GM23248 (cell line): ENCODE data around the gene MIGA2. TPM values are rescaled to one million over a fixed set of nuclear protein-coding genes. Genes with fewer than 3 reads are reported as not detected.

Experiments
- DNase-seq: peaks from one replicate; pipeline ENCODE4 v3.0.0-alpha.2; 2015
- H2AFZ ChIP-seq: fragments of 200-600 bp; sonication (generic); 2 replicates; pipeline ENCODE4 v1.6.1; 2016; ENCODE audit warnings: antibody characterized with exemption
- H3F3A ChIP-seq: fragments of 200-600 bp; sonication (generic); 2 replicates; pipeline ENCODE4 v1.6.1; 2016; ENCODE audit warnings: mild to moderate bottlenecking, antibody characterized with exemption, mixed run types; ENCODE audit not compliant: insufficient read depth
- H3K27ac ChIP-seq: fragments of 200-600 bp; sonication (generic); 2 replicates; pipeline ENCODE4 v1.5.1; 2016; ENCODE audit warnings: mild to moderate bottlenecking
- H3K27me3 ChIP-seq: fragments of 200-600 bp; sonication (generic); replicated peaks from 2 replicates; pipeline ENCODE4 v1.6.1; 2016; ENCODE audit warnings: mild to moderate bottlenecking; ENCODE audit not compliant: insufficient read depth
- H3K36me3 ChIP-seq: fragments of 200-600 bp; sonication (generic); 2 replicates; pipeline ENCODE4 v1.6.1; 2016; ENCODE audit warnings: low read depth, mild to moderate bottlenecking
- H3K4me1 ChIP-seq: fragments of 200-600 bp; sonication (generic); 2 replicates; pipeline ENCODE4 v1.6.1; 2016; ENCODE audit warnings: mild to moderate bottlenecking; ENCODE audit not compliant: insufficient read depth
- H3K4me2 ChIP-seq: fragments of 200-600 bp; sonication (generic); one replicate; pipeline ENCODE4 v1.6.1; 2016; ENCODE audit warnings: mild to moderate bottlenecking; ENCODE audit not compliant: unreplicated experiment
- H3K4me3 ChIP-seq: fragments of 200-600 bp; sonication (generic); 2 replicates; pipeline ENCODE4 v1.5.1; 2016; ENCODE audit warnings: mild to moderate bottlenecking
- H3K79me2 ChIP-seq: fragments of 200-600 bp; sonication (generic); 2 replicates; pipeline ENCODE4 v1.6.1; 2016; ENCODE audit warnings: mild to moderate bottlenecking; ENCODE audit not compliant: insufficient read depth
- H3K9ac ChIP-seq: fragments of 200-600 bp; sonication (generic); 2 replicates; pipeline ENCODE4 v1.6.1; 2016; ENCODE audit warnings: mild to moderate bottlenecking
- H3K9me2 ChIP-seq: fragments of 200-600 bp; sonication (generic); 2 replicates; pipeline ENCODE4 v1.6.1; 2016; ENCODE audit warnings: mixed run types, mild to moderate bottlenecking, moderate library complexity; ENCODE audit not compliant: insufficient read depth
- H3K9me3 ChIP-seq: fragments of 200-600 bp; sonication (generic); one replicate; pipeline ENCODE4 v1.6.1; 2017; ENCODE audit warnings: low read depth
- H4K20me1 ChIP-seq: fragments of 200-600 bp; sonication (generic); 2 replicates; pipeline ENCODE4 v1.6.0; 2016; ENCODE audit not compliant: insufficient read depth
- EZH2 ChIP-seq: fragments of 200-600 bp; sonication (generic); IDR thresholded peaks from 2 replicates; pipeline ENCODE4 v1.6.1; 2018; ENCODE audit warnings: antibody characterized with exemption, mild to moderate bottlenecking; ENCODE audit not compliant: insufficient read depth, poor library complexity, severe bottlenecking
- EZH2phosphoT487 ChIP-seq: fragments of 200-600 bp; sonication (generic); IDR thresholded peaks from 2 replicates; pipeline ENCODE4 v1.6.1; 2018; ENCODE audit warnings: antibody characterized with exemption, moderate library complexity, mild to moderate bottlenecking, low read depth; ENCODE audit not compliant: insufficient read depth
- WGBS, 2 experiments: methylation state at CpG; one replicate each; pipeline ENCODE4 v1.1.6; 2015 to 2017; ENCODE audit warnings: low lambda C conversion rate in 2 of 2, low coverage in 1 of 2; ENCODE audit errors: missing lambda C conversion rate in 2 of 2; 5-methylcytosine and 5-hydroxymethylcytosine counted together
- in situ Hi-C: fragments of 300-500 bp; cut with MboI; formaldehyde crosslinking; loops from 2 replicates; pipeline ENCODE4 v1.15.0; 2020
- polyA plus RNA-seq: library from polyadenylated mRNA; unstranded; fragments of >200 nt; fragmentation: Nextera tagmentation; extraction: Ambion mirVana; gene quantifications from 2 replicates; pipeline ENCODE4 v1.2.1, GENCODE V29; 2016
- total RNA-seq: library from RNA; depleted of rRNA; stranded (reverse); fragments of >200 nt; shearing (Covaris generic); gene quantifications from 2 replicates; pipeline ENCODE4 v1.2.3, GENCODE V29; 2014; rRNA removed

The MIGA2 gene
- total and polyA plus RNA-seq, 2 experiments from 2014 or later: 12.4 to 35.1 TPM

DNA sequence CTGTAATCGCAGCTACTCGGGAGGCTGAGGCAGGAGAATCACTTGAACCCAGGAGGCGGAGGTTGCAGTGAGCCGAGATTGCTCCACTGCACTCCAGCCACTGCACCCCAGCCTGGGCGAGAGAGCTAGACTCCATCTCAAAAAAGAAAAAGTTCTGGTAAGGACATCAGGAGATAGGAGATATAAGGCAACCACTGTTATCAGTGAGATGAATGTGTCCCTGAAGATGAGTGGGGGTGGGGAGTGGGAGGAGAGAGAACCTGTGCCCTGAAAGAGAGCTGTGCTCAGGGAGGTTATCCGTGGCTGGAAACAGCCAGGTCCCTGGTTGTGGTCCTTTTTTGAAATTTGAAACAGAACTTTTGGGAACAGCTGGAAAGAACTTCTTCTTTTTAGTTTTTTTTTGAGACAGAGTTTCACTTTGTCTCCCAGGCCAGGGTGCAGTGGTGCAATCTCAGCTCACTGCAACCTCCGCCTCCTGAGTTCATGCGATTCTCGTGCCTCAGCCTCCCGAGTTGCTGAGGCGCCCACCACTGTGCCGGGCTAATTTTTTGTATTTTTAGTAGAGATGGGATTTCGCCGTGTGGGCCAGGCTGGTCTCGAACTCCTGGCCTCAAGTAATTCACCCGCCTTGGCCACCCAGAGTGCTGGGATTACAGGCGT lies 77.3 kb downstream of the MIGA2 start:
- Histone ChIP-seq H3K36me3 (no peaks in the 10 kb centered on the region), H3K27me3 (no peaks in the 10 kb centered on the region), H3K79me2 (peaks cover 79% of the 10 kb centered on the region), H4K20me1 (no peaks in the 10 kb centered on the region; the same call in 1 of the 2 replicates), H3F3A (peaks cover 10% of the 10 kb centered on the region; the same call in 1 of the 2 replicates), H3K4me3 (no peak overlapping the region), H3K4me1 (peaks cover 6% of the 10 kb centered on the region), H2AFZ (no peak overlapping the region), H3K9me3 (no peaks in the 10 kb centered on the region), H3K4me2 (no peak overlapping the region), H3K27ac (no peak overlapping the region), H3K9ac (no peak overlapping the region), H3K9me2 (no peaks in the 10 kb centered on the region)
- in situ Hi-C loops: no loop called here
- WGBS, 2 experiments: 96 to 97% methylated on average over 17 of the region's 17 CpGs
- TF ChIP-seq EZH2phosphoT487 (no peak), EZH2 (no peak)
- no peak for DNase-seq

DNA sequence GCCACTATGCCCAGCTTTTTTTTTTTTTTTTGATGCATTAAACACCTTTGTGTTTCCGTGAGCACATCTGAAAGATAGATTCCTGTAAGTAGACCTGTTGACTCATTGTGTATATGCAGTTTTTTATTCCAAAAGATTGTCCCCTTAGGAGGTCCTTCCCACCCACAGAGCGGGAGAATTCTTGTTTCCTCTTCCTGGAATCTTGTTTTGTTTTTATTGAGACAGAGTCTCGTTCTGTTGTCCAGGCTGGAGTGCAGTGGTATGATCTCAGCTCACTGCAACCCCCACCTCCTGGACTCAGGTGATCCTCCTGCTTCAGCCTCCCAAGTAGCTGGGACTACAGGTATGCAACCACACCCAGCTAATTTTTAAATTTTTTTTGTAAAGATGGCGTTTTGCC lies 82.4 kb downstream of the MIGA2 start:
- peaks cover 67% of the 10 kb centered on the region for H3K79me2 ChIP-seq
- in situ Hi-C loops: no loop called here
- 73 to 77% methylated on average over 4 of the region's 4 CpGs for WGBS, 2 experiments

DNA sequence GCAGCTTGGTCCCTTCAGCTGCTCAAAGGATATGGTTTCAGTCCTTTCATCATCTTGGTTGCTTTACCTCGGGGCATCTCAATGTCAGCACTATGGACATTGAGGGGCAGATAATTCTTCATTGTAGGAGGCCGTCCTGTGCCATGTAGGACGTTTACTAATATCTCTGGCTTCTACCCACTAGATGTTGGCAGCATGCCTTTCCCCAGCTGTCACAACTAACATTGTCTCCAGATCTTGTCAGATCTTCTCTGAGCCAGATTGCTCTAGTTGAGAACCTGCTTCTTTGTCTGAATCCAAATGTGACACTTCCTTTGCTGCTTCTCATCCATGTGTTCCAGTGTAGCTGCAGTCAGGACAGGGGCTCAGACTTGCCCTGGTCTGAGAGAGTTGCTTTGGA lies 85.1 kb downstream of the MIGA2 start:
- H3K9ac ChIP-seq: peak overlapping the region; percentile 64
- TF ChIP-seq EZH2phosphoT487 (no peak), EZH2 (no peak)
- peaks cover 13% of the 10 kb centered on the region for H3K4me1 ChIP-seq
- peak; percentile 52 for DNase-seq
- no peak overlapping the region for H3K4me3 ChIP-seq
- H3F3A ChIP-seq: peaks cover 7% of the 10 kb centered on the region; the same call in 1 of the 2 replicates
- H3K27me3 ChIP-seq: no peaks in the 10 kb centered on the region
- peaks cover 42% of the 10 kb centered on the region for H3K79me2 ChIP-seq
- 59 to 66% methylated on average over 3 of the region's 3 CpGs for WGBS, 2 experiments
- peak overlapping the region; percentile 30; the same call in 1 of the 2 replicates for H3K27ac ChIP-seq
- no peak overlapping the region for H2AFZ ChIP-seq
- no peaks in the 10 kb centered on the region; the same call in 1 of the 2 replicates for H4K20me1 ChIP-seq
- no peaks in the 10 kb centered on the region for H3K9me2 ChIP-seq
- H3K36me3 ChIP-seq: no peaks in the 10 kb centered on the region; the same call in 1 of the 2 replicates
- H3K4me2 ChIP-seq: no peak overlapping the region
- H3K9me3 ChIP-seq: no peaks in the 10 kb centered on the region
- in situ Hi-C loops: no loop called here

More for the DNA sequence above, 82.4 kb downstream of the MIGA2 start:
- no peak for TF ChIP-seq EZH2
- no peak for TF ChIP-seq EZH2phosphoT487
- Histone ChIP-seq H3K27ac (no peak overlapping the region), H3K4me2 (no peak overlapping the region), H3K4me1 (peaks cover 5% of the 10 kb centered on the region; the same call in 1 of the 2 replicates), H4K20me1 (no peaks in the 10 kb centered on the region; the same call in 1 of the 2 replicates), H3K9me2 (no peaks in the 10 kb centered on the region), H3K27me3 (no peaks in the 10 kb centered on the region), H3F3A (peaks cover 13% of the 10 kb centered on the region; the same call in 1 of the 2 replicates), H3K4me3 (no peak overlapping the region), H3K9ac (no peak overlapping the region), H2AFZ (no peak overlapping the region), H3K36me3 (no peaks in the 10 kb centered on the region), H3K9me3 (no peaks in the 10 kb centered on the region)
- DNase-seq: no peak

Other genes starting within 250 kb of the MIGA2 start
- 15.7 and 17.3 TPM in 2 replicates for gene TBC1D13, start 249.4 kb upstream of the MIGA2 start, total RNA-seq
- gene TBC1D13, start 249.4 kb upstream of the MIGA2 start, polyA plus RNA-seq: 21.9 and 25.3 TPM in 2 replicates
- 11.6 and 26.7 TPM in 2 replicates for gene ENDOG, start 218.1 kb upstream of the MIGA2 start, total RNA-seq
- gene ENDOG, start 218.1 kb upstream of the MIGA2 start, polyA plus RNA-seq: 21.3 and 21.4 TPM in 2 replicates
- 15.9 and 53.0 TPM in 2 replicates for gene SPOUT1, start 206.8 kb upstream of the MIGA2 start, total RNA-seq
- gene SPOUT1, start 206.8 kb upstream of the MIGA2 start, polyA plus RNA-seq: 43.0 and 46.4 TPM in 2 replicates
- gene KYAT1, start 154.7 kb upstream of the MIGA2 start, total RNA-seq: 5.1 and 5.8 TPM in 2 replicates
- gene KYAT1, start 154.7 kb upstream of the MIGA2 start, polyA plus RNA-seq: 4.4 and 5.5 TPM in 2 replicates
- 35.2 and 37.9 TPM in 2 replicates for gene LRRC8A, start 154.5 kb upstream of the MIGA2 start, total RNA-seq
- gene LRRC8A, start 154.5 kb upstream of the MIGA2 start, polyA plus RNA-seq: 35.6 and 36.5 TPM in 2 replicates
- gene PHYHD1, start 115.6 kb upstream of the MIGA2 start, total RNA-seq: 4.4 and 4.7 TPM in 2 replicates
- 7.4 and 8.6 TPM in 2 replicates for gene PHYHD1, start 115.6 kb upstream of the MIGA2 start, polyA plus RNA-seq
- 31.1 and 36.1 TPM in 2 replicates for gene DOLK, start 89.0 kb upstream of the MIGA2 start, total RNA-seq
- 29.6 and 31.7 TPM in 2 replicates for gene DOLK, start 89.0 kb upstream of the MIGA2 start, polyA plus RNA-seq
- 45.9 and 57.0 TPM in 2 replicates for gene NUP188, start 88.9 kb upstream of the MIGA2 start, total RNA-seq
- 24.9 and 25.7 TPM in 2 replicates for gene NUP188, start 88.9 kb upstream of the MIGA2 start, polyA plus RNA-seq
- 57.3 and 84.9 TPM in 2 replicates for gene SH3GLB2, start 8.3 kb upstream of the MIGA2 start, total RNA-seq
- gene SH3GLB2, start 8.3 kb upstream of the MIGA2 start, polyA plus RNA-seq: 27.7 and 30.9 TPM in 2 replicates
- gene DOLPP1, start 44.5 kb downstream of the MIGA2 start, total RNA-seq: 11.5 and 11.6 TPM in 2 replicates
- 12.8 and 13.7 TPM in 2 replicates for gene DOLPP1, start 44.5 kb downstream of the MIGA2 start, polyA plus RNA-seq
- 51.5 and 55.4 TPM in 2 replicates for gene CRAT, start 74.2 kb downstream of the MIGA2 start, total RNA-seq
- gene CRAT, start 74.2 kb downstream of the MIGA2 start, polyA plus RNA-seq: 61.4 and 66.0 TPM in 2 replicates
- 96.9 and 113 TPM in 2 replicates for gene PTPA, start 74.8 kb downstream of the MIGA2 start, total RNA-seq
- 59.9 and 60.8 TPM in 2 replicates for gene PTPA, start 74.8 kb downstream of the MIGA2 start, polyA plus RNA-seq
- gene IER5L, start 141.6 kb downstream of the MIGA2 start, total RNA-seq: 69.4 and 81.7 TPM in 2 replicates
- 4.0 and 4.3 TPM in 2 replicates for gene IER5L, start 141.6 kb downstream of the MIGA2 start, polyA plus RNA-seq